Spleen (tissue), 11 donors: Measurements from ENCODE around the gene TRAPPC11. TPM values are rescaled to one million over a fixed set of nuclear protein-coding genes. Genes with fewer than 3 reads are reported as not detected.
A peak's percentile ranks its signal among the peaks of the same experiment; 100 is the strongest.
"Not testable (repeated sequence)": the region's sequence is repeated elsewhere in the genome, so short reads cannot be mapped to it uniquely, and the experiment has no call there.

ENCODE experiments used
- DNase-seq: peaks from one replicate; pipeline ENCODE4 v3.0.0-alpha.2; 2020
- H3K27ac ChIP-seq, 8 donors: fragments of 200-600 bp; sonication (generic) in 7 of 8; 1 replicate in 4 of 8; 2 replicates in 4 of 8; pipeline versions ENCODE4 v1.5.0 to v1.8.0; 2016 to 2021; ENCODE audit warnings: inconsistent platforms in 4 of 8, mild to moderate bottlenecking in 4 of 8, moderate library complexity in 1 of 8
- H3K27me3 ChIP-seq, 7 donors: fragments of 200-600 bp; sonication (generic) in 6 of 7; replicated peaks in 1 of 7; 1 replicate in 4 of 7; 2 replicates in 3 of 7; pipeline versions ENCODE4 v1.5.0 to v1.8.0; 2016 to 2021; ENCODE audit warnings: inconsistent platforms in 3 of 7, mild to moderate bottlenecking in 1 of 7
- H3K36me3 ChIP-seq, 6 donors: fragments of 200-600 bp; sonication (generic) in 5 of 6; 1 replicate in 4 of 6; 2 replicates in 2 of 6; pipeline versions ENCODE4 v1.5.0 to v1.8.0; 2016 to 2021; ENCODE audit warnings: inconsistent platforms in 2 of 6
- H3K4me1 ChIP-seq, 6 donors: fragments of 200-600 bp; sonication (generic) in 5 of 6; 1 replicate in 3 of 6; 2 replicates in 3 of 6; pipeline versions ENCODE4 v1.5.0 to v1.8.0; 2016 to 2021; ENCODE audit warnings: inconsistent platforms in 3 of 6
- H3K4me3 ChIP-seq, 8 donors: fragments of 200-600 bp; sonication (generic) in 7 of 8; 1 replicate in 4 of 8; 2 replicates in 4 of 8; pipeline versions ENCODE4 v1.5.0 to v1.8.0; 2016 to 2021; ENCODE audit warnings: inconsistent platforms in 4 of 8, mild to moderate bottlenecking in 4 of 8, moderate library complexity in 2 of 8
- H3K9me3 ChIP-seq, 8 donors: fragments of 200-600 bp; sonication (generic) in 7 of 8; 1 replicate in 4 of 8; 2 replicates in 4 of 8; pipeline versions ENCODE4 v1.5.0 to v1.8.0; 2016 to 2021; ENCODE audit warnings: inconsistent platforms in 4 of 8
- POLR2A ChIP-seq, 3 donors: fragments of 450-650 bp; IDR thresholded peaks; one replicate each; pipeline ENCODE4 v1.5.1; 2017; ENCODE audit warnings: antibody characterized with exemption in 3 of 3, mild to moderate bottlenecking in 1 of 3
- POLR2AphosphoS5 ChIP-seq, 3 donors: sonication (generic); formaldehyde crosslinking; IDR thresholded peaks; one replicate each; pipeline ENCODE4 v1.5.1; 2017; ENCODE audit warnings: antibody characterized with exemption in 3 of 3
- WGBS, 5 donors: extraction: QIAGEN DNeasy Blood & Tissue Kit in 3 of 5; methylation state at CpG; one replicate each; pipeline versions ENCODE4 v1.1.5 to v1.1.7; 2013 to 2018; 5-methylcytosine and 5-hydroxymethylcytosine counted together
- intact Hi-C: fragments of 100-400 bp; cut with DNase I; formaldehyde crosslinking; loops from one replicate; pipeline ENCODE4 v1.15.0; 2023; ENCODE audit warnings: low total_unique reads
- polyA plus RNA-seq, 3 donors: library from polyadenylated mRNA; stranded (reverse); fragments of 200-250 nt; gene quantifications; one replicate each; pipeline ENCODE4 v1.2.1, GENCODE V29; 2013
- total RNA-seq, 7 donors: library from RNA; depleted of rRNA in 3 of 7; stranded (reverse); fragments of >200 nt in 3 of 7; fragmentation: NEBNext Ultra II Directional in 4 of 7; extraction: Animal tissue kit (Norgen Biotek cat#: 25700) in 4 of 7; gene quantifications; one replicate each; pipeline versions ENCODE4 v1.1.0 to v1.2.1, GENCODE V29; 2016 to 2021
- TF ChIP-seq, protein P1 (sequence below), 11 experiments: fragments of 200-600 bp in 7 of 11; fragments of 450-650 bp in 4 of 11; sonication (generic) in 4 of 11; IDR thresholded peaks in 8 of 11; conservative IDR thresholded peaks in 3 of 11; 1 replicate in 7 of 11; 2 replicates in 4 of 11; pipeline versions ENCODE4 v1.4.0 to v1.8.0; 2016 to 2021; ENCODE audit warnings: antibody characterized with exemption in 11 of 11, inconsistent platforms in 4 of 11, mild to moderate bottlenecking in 1 of 11
- donor health status: healthy with polysubstance abuse.
- donor health status: DM: no; HTN: no; CAD: no; lungs with moderate emphysema.
- donor health status: DM: no; HTN: no; CAD: no.
- donor health status: Bipolar disorder and iron deficiency.
- donor health status: healthy.
- donor health status: DM: no; HTN: no; CAD: no.
- donor health status: DM: yes; HTN: yes; CAD: no.

The TRAPPC11 gene
- total and polyA plus RNA-seq, 10 donors = 14.3 to 72.2 (median 42.3) TPM

DNA sequence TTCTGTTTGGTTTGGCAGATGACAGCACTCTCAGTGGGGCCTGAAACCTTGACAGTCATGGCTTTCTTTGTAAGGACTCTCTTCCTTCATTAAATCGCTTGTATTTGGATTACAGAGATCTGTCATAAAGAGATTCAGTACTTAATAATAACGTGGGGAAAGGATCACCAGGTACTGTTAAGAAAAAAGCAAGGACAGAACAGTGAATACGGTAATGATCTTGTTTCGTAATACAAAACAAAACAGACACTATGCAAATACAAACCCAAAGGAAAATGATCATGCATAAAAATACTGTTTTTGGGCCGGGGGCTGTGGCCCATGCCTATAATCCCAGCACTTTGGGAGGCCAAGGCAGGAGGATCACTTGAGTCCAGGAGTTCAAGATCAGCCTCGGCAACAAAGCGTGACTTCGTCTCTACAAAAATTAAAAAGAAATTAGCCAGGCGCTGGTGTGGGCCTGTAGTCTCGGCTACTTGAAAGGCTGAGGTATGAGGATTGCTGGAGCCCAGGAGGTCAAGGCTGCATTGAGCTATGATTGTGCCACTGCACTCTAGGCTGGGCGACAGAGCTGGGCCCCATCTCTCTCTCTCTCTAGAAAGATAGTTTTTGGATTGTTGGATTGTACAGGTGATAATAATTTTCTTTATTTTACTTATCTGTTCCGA, 64.6 kb downstream of the TRAPPC11 start:
- DNase-seq = no peak
- intact Hi-C loops = no loop called here
- Histone ChIP-seq H3K27ac (peak overlapping the region in 3 of 8 donors; percentile 75 to 85 (median 80)), H3K4me3 (peak overlapping the region in 3 of 8 donors; percentile 43 to 77 (median 61)), H3K27me3 (peaks cover 0 to 19% (median 0%) of the 10 kb centered on the region in 7 donors), H3K9me3 (peaks cover 0 to 7% (median 0%) of the 10 kb centered on the region in 8 donors), H3K36me3 (no peaks in the 10 kb centered on the region), H3K4me1 (peaks cover 3 to 29% (median 15%) of the 10 kb centered on the region in 6 donors)
- 73 to 82% (median 80%) methylated on average over 12 of the region's 12 CpGs for WGBS, 5 donors
- TF ChIP-seq POLR2A (IDR thresholded peaks at IDR 0.05) (no peak), POLR2AphosphoS5 (IDR thresholded peaks at IDR 0.05) (no peak)
- TF ChIP-seq, protein P1, sequence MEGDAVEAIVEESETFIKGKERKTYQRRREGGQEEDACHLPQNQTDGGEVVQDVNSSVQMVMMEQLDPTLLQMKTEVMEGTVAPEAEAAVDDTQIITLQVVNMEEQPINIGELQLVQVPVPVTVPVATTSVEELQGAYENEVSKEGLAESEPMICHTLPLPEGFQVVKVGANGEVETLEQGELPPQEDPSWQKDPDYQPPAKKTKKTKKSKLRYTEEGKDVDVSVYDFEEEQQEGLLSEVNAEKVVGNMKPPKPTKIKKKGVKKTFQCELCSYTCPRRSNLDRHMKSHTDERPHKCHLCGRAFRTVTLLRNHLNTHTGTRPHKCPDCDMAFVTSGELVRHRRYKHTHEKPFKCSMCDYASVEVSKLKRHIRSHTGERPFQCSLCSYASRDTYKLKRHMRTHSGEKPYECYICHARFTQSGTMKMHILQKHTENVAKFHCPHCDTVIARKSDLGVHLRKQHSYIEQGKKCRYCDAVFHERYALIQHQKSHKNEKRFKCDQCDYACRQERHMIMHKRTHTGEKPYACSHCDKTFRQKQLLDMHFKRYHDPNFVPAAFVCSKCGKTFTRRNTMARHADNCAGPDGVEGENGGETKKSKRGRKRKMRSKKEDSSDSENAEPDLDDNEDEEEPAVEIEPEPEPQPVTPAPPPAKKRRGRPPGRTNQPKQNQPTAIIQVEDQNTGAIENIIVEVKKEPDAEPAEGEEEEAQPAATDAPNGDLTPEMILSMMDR (IDR thresholded peaks at IDR 0.05 in 8 of 11, conservative IDR thresholded peaks at IDR 0.05 in 3 of 11) = no peak

DNA sequence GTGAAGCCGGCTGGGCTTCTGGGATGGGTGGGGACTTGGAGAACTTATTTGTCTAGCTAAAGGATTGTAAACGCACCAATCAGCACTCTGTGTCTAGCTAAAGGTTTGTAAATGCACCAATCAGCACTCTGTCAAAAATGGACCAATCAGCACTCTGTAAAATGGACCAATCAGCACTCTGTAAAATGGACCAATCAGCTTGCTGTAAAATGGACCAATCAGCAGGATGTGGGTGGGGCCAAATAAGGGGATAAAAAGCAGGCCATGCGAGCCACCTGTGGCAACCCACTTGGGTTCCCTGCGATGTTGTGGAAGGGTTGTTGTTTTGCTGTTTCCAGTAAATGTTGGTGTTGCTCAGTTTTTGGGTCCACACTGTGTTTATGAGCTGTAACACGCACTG, 66.5 kb downstream of the TRAPPC11 start:
- DNase-seq, H3K36me3 ChIP-seq, intact Hi-C loops, H3K9me3 ChIP-seq, H3K27ac ChIP-seq, H3K4me3 ChIP-seq: not testable (repeated sequence)
- Histone ChIP-seq H3K27me3 (peaks cover 0 to 19% (median 0%) of the 10 kb centered on the region in 7 donors), H3K4me1 (peaks cover 3 to 29% (median 15%) of the 10 kb centered on the region in 6 donors)
- WGBS, 5 donors = 77 to 95% (median 82%) methylated on average over 5 of the region's 5 CpGs

- Histone ChIP-seq H3K36me3 (no peaks in the 10 kb centered on the region), H3K27ac (no peak overlapping the region), H3K4me1 (peaks cover 0 to 15% (median 11%) of the 10 kb centered on the region in 6 donors), H3K27me3 (peaks cover 0 to 8% (median 0%) of the 10 kb centered on the region in 7 donors), H3K4me3 (no peak overlapping the region), H3K9me3 (peaks cover 0 to 7% (median 0%) of the 10 kb centered on the region in 8 donors)
- intact Hi-C loops = no loop called here
- 88 to 98% (median 93%) methylated on average over 5 of the region's 5 CpGs for WGBS, 5 donors
- DNase-seq = no peak
- TF ChIP-seq, protein P1 (IDR thresholded peaks at IDR 0.05 in 8 of 11, conservative IDR thresholded peaks at IDR 0.05 in 3 of 11) = no peak
- TF ChIP-seq POLR2AphosphoS5 (IDR thresholded peaks at IDR 0.05) (no peak), POLR2A (IDR thresholded peaks at IDR 0.05) (no peak)
Observed at GRCh38 chr4:183727482-183727881, 68.4 kb downstream of the TRAPPC11 start.

GRCh38 chr4:183728223-183729068, 69.4 kb downstream of the TRAPPC11 start:
- no peak for TF ChIP-seq POLR2AphosphoS5 (IDR thresholded peaks at IDR 0.05)
- TF ChIP-seq POLR2A (IDR thresholded peaks at IDR 0.05) = no peak
- TF ChIP-seq, protein P1 (IDR thresholded peaks at IDR 0.05 in 8 of 11, conservative IDR thresholded peaks at IDR 0.05 in 3 of 11) = no peak
- H3K4me3 ChIP-seq = no peak overlapping the region
- no peak for DNase-seq
- 78 to 86% (median 79%) methylated on average over 18 to 22 of the region's 22 CpGs for WGBS, 5 donors
- H3K4me1 ChIP-seq = peaks cover 0 to 6% (median 4%) of the 10 kb centered on the region in 6 donors
- H3K27ac ChIP-seq = no peak overlapping the region
- H3K9me3 ChIP-seq = peaks cover 0 to 7% (median 0%) of the 10 kb centered on the region in 8 donors
- H3K36me3 ChIP-seq = no peaks in the 10 kb centered on the region
- intact Hi-C loops = no loop called here
- H3K27me3 ChIP-seq = no peaks in the 10 kb centered on the region
